Measurements from ENCODE around the gene MRGPRG. TPM values are rescaled to one million over a fixed set of nuclear protein-coding genes. Genes with fewer than 3 reads are reported as not detected.

Gene MRGPRG
- total RNA-seq, 1 experiment from 2014 or later, result not detected

- CTCF ChIA-PET, result no interaction called here
- POLR2A ChIA-PET, result no interaction called here
- no peak overlapping the region for H3K4me3 Mint-ChIP-seq
- TF ChIP-seq NR3C1 (CRISPR knock-in tag; conservative IDR thresholded peaks at IDR 0.05; ENCODE audit: low read depth) (no peak), ATF3 (CRISPR knock-in tag; conservative IDR thresholded peaks at IDR 0.05) (no peak), ZNF232 (CRISPR knock-in tag; IDR thresholded peaks at IDR 0.05) (no peak), ERG (CRISPR knock-in tag; IDR thresholded peaks at IDR 0.05) (no peak), ZNF416 (CRISPR knock-in tag; IDR thresholded peaks at IDR 0.05) (no peak)
- H3K36me3 Mint-ChIP-seq, result peaks cover 8% of the 10 kb centered on the region; the same call in 1 of the 2 replicates
- no peak for ATAC-seq
- no peaks in the 10 kb centered on the region for H3K4me1 Mint-ChIP-seq
- peaks cover 16% of the 10 kb centered on the region for H3K27me3 Mint-ChIP-seq (ENCODE audit: low read depth)
- H3K9me3 Mint-ChIP-seq, result peaks cover 33% of the 10 kb centered on the region
- H3K27ac Mint-ChIP-seq, result no peak overlapping the region
- DNase-seq (ENCODE audit: low spot score), result no peak
These were observed 43.4 kb downstream of the MRGPRG start for GRCh38 chr11:3175194-3175593.

- H3K36me3 Mint-ChIP-seq, result peaks cover 8% of the 10 kb centered on the region; the same call in 1 of the 2 replicates
- H3K4me1 Mint-ChIP-seq, result peaks cover 4% of the 10 kb centered on the region
- H3K4me3 Mint-ChIP-seq, result no peak overlapping the region
- ChIA-PET POLR2A (no interaction called here), CTCF (no interaction called here)
- ATAC-seq (no peak), DNase-seq (ENCODE audit: low spot score) (no peak)
- peaks cover 26% of the 10 kb centered on the region for H3K9me3 Mint-ChIP-seq
- no peak overlapping the region for H3K27ac Mint-ChIP-seq
- H3K27me3 Mint-ChIP-seq (ENCODE audit: low read depth), result peaks cover 19% of the 10 kb centered on the region; the same call in 1 of the 2 replicates
- TF ChIP-seq PRRX2 (CRISPR knock-in tag; IDR thresholded peaks at IDR 0.05) (no peak), RELA (CRISPR knock-in tag; IDR thresholded peaks at IDR 0.05; ENCODE audit: borderline replicate concordance) (no peak), NR3C1 (CRISPR knock-in tag; conservative IDR thresholded peaks at IDR 0.05; ENCODE audit: low read depth) (no peak), TEAD1 (CRISPR knock-in tag; IDR thresholded peaks at IDR 0.05) (no peak), TEAD4 (CRISPR knock-in tag; IDR thresholded peaks at IDR 0.05) (no peak), ATF6 (CRISPR knock-in tag; IDR thresholded peaks at IDR 0.05) (no peak), EMX1 (CRISPR knock-in tag; IDR thresholded peaks at IDR 0.05) (no peak), ZNF423 (CRISPR knock-in tag; IDR thresholded peaks at IDR 0.05) (no peak), NFYB (CRISPR knock-in tag; conservative IDR thresholded peaks at IDR 0.05; ENCODE audit: low read depth) (no peak), ELF4 (CRISPR knock-in tag; IDR thresholded peaks at IDR 0.05; ENCODE audit: low read depth) (no peak), ZNF416 (CRISPR knock-in tag; IDR thresholded peaks at IDR 0.05) (no peak), NFATC4 (CRISPR knock-in tag; IDR thresholded peaks at IDR 0.05) (no peak)
These were observed 44.2 kb downstream of the MRGPRG start for GRCh38 chr11:3174387-3174786.

- Mint-ChIP-seq H3K36me3 (peaks cover 8% of the 10 kb centered on the region; the same call in 1 of the 2 replicates), H3K27ac (no peak overlapping the region)
- POLR2A ChIA-PET, result no interaction called here
- TF ChIP-seq ZNF263 (CRISPR knock-in tag; IDR thresholded peaks at IDR 0.05; ENCODE audit: low read depth) (no peak), FOXP1 (CRISPR knock-in tag; IDR thresholded peaks at IDR 0.05; ENCODE audit: borderline replicate concordance) (no peak), ESRRA (CRISPR knock-in tag; IDR thresholded peaks at IDR 0.05; ENCODE audit: borderline replicate concordance) (no peak), TP53 (CRISPR knock-in tag; IDR thresholded peaks at IDR 0.05) (no peak), MXD4 (CRISPR knock-in tag; IDR thresholded peaks at IDR 0.05; ENCODE audit: borderline replicate concordance) (no peak), NR2C2 (CRISPR knock-in tag; IDR thresholded peaks at IDR 0.05) (no peak), FOXJ3 (CRISPR knock-in tag; IDR thresholded peaks at IDR 0.05; ENCODE audit: borderline replicate concordance) (no peak), NR1H2 (CRISPR knock-in tag; IDR thresholded peaks at IDR 0.05) (no peak), OVOL2 (CRISPR knock-in tag; IDR thresholded peaks at IDR 0.05; ENCODE audit: borderline replicate concordance) (no peak), ARID4B (CRISPR knock-in tag; IDR thresholded peaks at IDR 0.05; ENCODE audit: borderline replicate concordance) (no peak)
These were observed 44.8 kb downstream of the MRGPRG start for GRCh38 chr11:3173795-3174194.

More at GRCh38 chr11:3173795-3174194, 44.8 kb downstream of the MRGPRG start:
- Mint-ChIP-seq H3K9me3 (peaks cover 26% of the 10 kb centered on the region), H3K4me3 (no peak overlapping the region), H3K4me1 (peaks cover 4% of the 10 kb centered on the region), H3K27me3 (ENCODE audit: low read depth) (peaks cover 24% of the 10 kb centered on the region)
- DNase-seq (ENCODE audit: low spot score) (no peak), ATAC-seq (no peak)
- CTCF ChIA-PET, result no interaction called here
